Measurements from ENCODE around the gene PNMT.
"Not testable (repeated sequence)": the region's sequence is repeated elsewhere in the genome, so short reads cannot be mapped to it uniquely, and the experiment has no call there.

Gene PNMT

DNA sequence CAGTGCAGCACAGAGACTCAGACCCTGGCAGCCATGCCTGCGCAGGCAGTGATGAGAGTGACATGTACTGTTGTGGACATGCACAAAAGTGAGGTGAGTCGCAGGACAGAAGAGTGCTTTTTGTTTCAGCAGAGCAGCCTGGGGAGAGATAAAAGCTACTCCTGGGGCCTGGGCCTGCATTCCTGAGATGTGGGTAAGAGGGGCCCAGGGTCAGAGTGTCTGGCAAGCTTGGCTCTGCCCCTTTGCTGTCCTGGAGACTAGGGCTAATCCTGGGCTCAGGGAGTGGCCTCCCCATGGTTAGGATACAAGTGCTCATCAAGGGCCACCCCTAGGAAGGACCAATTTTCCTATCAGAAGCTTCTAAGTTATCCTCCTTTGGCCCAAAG is 26.8 kb downstream of the PNMT start:
- no peak for DNase-seq

DNA sequence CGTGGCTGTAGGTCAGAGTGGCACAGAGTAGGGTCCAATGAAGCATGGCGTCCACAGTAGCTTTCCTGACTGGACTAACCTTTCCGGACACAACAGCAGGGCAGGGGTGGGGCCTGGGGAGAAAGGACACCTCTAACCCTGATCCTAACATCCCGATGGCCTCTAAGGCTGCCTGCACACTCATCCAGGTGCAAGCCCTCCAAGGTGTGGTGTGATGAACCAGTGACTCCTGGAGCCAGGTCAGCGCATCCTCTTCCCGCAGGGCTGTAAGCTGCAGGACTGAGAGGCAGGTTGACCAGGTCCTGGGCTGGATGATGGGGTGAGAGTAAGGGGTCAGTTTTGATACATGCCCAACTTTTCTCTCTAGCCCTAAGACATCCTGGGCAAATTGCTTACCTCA is 28.5 kb downstream of the PNMT start:
- no peak for DNase-seq

DNA sequence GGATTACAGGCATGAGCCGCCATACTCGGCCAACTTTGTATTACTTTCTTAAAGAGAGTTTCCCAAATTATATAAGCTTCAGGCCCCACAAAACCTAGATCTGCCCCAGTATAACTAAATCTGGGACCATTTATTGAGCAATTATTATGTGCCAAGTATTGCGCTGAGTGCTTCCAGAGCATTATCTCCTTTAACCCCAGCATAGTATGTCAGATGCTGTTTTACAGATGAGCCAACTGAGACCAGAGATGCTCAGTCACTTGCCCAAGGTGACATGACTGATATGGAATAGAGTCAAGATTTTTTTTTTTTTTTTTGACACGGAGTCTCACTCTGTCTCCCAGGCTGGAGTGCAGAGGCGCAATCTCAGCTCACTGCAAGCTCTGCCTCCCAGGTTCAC is 29.7 kb downstream of the PNMT start:
- DNase-seq, result no peak

DNA sequence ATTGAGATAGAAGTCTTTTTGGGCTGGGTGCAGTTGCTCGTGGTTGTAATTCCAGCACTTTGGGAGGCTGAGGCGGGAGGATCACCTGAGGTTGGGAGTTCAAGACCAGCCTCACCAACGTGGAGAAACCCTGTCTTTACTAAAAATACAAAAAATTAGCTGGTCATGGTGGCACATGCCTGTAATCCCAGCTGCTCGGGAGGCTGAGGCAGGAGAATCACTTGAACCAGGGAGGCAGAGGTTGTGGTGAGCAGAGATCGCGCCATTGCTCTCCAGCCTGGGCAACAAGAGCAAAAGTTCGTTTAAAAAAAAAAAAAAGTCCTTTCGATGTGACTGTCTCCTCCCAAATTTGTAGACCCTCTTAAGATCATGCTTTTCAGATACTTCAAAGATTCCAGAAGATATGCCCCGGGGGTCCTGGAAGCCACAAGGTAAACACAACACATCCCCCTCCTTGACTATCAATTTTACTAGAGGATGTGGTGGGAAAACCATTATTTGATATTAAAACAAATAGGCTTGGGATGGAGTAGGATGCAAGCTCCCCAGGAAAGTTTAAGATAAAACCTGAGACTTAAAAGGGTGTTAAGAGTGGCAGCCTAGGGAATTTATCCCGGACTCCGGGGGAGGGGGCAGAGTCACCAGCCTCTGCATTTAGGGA is 31.0 kb downstream of the PNMT start:
- DNase-seq, result not testable (repeated sequence)

DNA sequence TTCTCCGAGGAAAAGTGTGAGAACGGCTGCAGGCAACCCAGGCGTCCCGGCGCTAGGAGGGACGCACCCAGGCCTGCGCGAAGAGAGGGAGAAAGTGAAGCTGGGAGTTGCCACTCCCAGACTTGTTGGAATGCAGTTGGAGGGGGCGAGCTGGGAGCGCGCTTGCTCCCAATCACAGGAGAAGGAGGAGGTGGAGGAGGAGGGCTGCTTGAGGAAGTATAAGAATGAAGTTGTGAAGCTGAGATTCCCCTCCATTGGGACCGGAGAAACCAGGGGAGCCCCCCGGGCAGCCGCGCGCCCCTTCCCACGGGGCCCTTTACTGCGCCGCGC is 31.5 kb downstream of the PNMT start, which contains the start of gene ERBB2:
TSS of gene ERBB2 (plus strand) at position 247 of the 330 bp plus-strand sequence. CDS start 175 bp downstream, outside the sequence.
- DNase-seq, result no peak

DNA sequence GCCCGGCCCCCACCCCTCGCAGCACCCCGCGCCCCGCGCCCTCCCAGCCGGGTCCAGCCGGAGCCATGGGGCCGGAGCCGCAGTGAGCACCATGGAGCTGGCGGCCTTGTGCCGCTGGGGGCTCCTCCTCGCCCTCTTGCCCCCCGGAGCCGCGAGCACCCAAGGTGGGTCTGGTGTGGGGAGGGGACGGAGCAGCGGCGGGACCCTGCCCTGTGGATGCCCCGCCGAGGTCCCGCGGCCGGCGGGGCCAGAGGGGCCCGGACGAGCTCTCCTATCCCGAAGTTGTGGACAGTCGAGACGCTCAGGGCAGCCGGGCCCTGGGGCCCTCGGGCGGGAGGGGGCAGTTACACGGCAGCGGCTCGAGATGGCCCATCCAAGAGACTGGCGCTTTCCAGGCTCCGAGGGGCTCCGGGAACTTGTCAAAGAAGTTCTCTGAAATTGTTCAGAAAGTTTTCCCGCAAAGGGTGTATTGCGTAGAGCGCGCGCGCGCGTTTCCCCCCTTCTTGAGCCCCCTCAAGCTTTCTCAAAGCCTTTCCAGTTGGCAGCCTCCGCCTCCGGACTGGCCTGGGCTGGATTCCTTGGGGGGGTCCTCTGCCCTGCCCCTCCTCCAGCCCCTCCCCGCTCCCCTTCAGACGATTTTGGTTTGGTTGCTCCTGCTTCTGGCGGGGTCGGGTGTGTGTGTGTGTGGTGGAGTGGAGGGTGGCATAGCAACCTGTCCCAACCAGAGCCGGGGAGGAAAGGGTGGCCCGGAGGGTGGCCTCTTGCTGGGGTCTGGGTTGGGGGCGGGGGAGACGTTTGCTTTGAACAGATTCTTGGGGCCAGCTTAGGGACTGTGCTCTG is 32.1 kb downstream of the PNMT start:
- no peak for DNase-seq

DNA sequence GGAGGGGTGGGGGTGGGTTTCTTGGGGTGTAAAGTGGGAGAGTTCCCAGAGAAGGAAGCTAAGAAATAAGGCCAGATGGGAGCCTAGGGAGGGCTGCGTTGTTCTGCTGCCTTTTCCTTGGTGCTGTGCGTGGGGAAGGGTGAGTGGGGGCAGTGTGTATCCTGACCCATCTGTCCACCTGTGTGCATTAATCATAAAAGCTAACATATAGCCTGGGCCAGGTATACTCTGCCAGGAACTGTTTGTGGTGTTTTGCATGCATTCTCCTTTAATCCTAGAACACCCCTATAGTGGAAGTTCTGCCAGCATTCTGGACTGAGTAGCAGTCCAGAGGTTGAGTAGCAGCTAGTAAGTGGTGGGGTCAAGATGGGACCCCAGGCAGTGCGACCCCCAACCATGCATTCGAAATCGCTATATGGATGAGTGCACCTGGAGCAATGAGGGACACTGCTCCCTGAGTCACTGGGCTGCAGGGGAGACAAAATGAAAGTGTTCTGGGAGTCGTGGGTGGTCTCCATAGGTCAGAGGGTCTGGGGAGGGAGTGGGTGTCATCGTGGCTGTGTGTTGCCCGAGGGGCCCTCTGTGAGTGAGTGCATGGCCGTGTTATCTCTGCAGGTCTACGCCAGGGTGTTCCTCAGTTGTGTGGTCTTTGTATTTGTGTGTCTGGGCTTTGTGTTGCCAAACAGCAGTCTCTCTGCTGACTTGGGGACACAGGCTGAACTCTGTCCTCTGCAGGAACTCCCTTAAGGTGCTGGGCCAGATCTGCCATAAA is 32.9 kb downstream of the PNMT start:
- no peak for DNase-seq

DNA sequence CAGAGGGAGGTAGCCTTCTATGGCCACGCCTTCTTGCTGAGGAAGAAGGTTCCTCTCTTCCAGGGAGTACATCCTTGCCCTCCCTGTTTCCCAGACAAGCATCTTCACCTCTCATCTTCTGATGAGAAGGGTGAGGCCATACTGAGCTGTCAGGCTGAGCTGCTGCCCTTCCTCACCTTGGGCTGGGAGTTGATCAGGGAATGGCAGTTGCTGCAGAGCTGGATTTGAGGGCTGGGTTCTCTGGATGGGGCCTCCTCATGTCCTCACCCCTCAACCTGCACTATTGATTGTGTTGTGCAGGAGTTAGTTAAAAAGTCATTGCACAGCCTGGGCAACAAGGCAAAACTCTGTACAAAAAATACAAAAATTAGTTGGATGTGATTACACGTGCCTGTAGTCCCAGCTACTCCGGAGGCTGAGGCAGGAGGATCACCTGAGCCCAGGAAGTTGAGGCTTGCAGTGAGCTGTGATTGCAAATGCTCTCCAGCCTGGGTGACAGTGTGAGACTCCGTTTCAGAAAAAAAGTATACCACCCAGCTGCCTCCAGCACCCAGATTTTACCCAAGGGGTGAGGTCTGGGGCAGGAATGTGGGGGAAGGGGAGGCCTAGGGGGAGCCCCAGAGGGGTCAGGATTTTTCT is 33.6 kb downstream of the PNMT start:
- DNase-seq, result no peak

DNA sequence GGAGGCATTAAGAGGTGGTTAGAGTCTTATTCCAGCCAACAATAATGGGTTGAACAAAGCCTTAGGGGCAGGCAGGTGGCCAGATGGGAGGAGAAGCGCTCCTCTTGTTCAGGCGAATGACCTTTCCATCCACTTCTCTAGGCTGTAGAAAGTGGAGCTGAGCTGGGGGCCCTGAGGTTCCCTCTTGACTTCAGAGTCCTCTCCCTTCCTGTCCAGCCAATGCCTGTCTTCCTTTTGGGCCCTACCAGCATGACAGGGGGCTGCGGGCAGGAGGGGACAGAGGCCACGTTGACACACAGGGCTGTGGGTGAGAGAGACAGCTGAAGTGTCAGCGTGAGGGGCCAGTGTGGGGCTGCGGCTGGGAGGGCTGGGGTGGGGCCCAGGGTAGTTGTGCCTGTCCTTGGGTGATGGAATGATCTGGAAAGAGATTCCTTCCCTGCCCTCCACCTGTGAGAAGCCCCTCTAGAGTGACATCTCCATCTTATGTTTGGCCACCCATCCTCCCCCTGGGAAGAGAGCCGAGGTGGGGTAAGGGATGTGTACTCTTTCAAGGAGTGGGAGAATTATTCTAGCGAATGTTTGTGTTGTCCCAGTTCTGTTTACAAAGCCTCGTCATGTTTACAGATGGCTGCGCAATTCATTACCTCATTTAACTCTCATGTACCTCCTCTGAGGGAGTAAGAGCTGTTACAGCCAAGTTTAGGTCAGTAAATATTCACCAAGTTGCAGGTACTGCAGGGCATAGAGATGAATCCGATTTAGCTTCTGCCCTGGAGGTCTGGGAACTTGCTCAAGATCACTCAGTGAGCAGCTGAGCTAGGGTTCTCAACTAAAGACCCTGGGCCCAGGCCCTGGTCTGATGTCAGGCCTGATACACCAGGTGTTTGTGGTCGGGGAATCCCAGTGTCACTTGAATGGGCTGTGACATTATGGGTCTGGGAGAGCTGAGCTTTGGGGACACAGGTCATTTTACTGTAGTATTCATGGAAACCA is 34.9 kb downstream of the PNMT start:
- DNase-seq, result no peak

DNA sequence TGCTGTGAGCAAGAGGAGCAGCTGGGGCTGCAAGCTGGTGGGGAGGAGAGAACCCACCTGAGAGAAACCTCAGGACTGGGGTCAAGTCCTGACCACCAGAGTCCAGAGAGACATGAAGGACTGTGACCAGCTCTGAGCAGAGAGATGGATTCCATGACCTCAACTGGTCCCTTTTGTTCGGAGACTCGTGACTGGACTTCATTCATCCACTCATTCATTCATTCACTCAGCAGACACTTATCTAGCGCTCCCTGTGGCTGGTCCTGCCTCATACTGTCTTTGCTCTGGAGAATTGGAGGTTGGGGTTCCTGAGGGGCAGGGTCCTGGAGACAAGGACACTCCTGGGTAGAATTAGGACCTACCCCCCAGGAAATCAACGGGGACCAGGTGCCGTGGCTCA is 35.7 kb downstream of the PNMT start:
- no peak for DNase-seq

DNA sequence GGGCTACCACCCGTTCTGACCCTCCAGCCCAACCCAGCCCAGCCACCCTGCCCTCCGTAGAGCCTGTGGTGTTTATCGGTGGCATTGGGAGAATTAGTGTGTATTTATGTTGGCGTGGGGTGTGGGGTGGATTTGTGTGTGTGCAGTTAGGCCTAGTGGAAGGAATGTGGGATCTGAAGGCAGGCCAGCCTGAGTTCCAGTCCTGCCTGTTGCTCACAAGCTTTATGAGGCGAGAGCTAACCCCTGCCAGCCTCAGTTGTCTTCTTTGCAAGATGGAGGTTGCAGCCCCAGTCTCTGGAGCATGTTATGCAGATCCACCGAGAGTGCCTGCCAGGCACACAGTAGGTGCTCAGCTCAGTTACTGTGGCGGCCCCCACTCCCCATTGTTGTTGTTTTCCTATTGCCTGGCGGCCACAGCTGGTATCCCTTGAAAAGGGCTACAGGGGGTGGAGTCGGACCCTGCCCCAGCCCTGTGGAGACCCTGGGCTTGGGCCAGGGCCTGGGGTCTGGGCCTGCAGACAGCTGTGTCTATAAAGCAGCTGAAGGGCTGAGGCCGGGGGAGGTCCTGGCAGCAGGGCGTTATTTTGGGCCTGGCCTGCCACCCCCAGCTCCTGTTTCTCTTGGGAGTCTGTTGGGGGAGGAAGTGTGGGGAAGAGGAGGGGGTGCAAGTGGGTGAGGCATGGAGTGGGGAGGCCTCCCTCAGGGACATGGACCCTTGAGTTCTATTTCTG is 36.7 kb downstream of the PNMT start:
- DNase-seq, result no peak

DNA sequence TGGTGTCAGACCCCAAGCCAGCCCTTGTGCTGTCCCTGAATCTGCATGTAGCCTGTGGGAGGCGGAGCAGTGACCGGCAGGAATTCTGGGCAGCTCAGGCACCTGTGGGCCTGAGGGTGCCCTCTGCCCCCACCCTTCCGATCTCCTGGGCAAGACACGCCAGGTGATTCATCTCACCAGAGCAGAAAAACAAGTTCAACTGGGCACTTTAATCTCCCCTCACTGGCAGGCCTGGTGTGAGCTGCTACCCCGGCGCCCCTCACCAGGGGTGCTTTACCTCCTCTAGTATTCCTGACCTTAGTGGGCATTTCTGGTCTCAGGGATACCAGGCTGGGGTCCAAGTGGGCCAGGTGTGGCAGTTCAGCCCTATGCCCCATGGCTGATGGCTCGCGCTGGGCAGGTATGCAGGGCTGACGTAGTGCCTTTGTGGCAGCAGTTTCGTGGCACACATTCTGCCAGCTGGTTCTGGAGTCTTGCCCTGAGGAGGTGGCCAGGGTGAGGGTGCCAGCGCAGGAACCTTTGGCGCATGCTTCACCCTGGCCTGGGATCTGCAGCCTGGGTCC is 37.6 kb downstream of the PNMT start:
- no peak for DNase-seq

DNA sequence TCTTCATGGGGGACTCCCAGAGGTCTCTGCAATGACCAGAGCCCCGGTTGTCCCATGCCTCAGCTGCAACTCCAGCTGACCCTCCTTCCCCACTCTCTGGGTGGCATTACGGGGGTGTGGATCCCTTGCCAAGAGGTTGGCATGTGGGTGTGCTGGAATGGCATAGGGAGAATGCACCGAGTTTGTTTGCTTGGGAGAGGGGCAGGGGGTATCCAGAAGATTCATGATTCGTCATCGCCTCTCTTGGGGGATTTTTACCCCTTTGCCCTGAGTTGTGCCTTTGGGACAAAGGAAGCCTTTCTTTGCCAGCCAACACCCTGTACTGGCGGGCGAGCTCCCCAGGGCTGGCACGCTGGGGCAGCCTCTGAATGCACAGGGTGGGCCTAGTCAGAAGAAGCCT is 38.1 kb downstream of the PNMT start:
- no peak for DNase-seq

DNA sequence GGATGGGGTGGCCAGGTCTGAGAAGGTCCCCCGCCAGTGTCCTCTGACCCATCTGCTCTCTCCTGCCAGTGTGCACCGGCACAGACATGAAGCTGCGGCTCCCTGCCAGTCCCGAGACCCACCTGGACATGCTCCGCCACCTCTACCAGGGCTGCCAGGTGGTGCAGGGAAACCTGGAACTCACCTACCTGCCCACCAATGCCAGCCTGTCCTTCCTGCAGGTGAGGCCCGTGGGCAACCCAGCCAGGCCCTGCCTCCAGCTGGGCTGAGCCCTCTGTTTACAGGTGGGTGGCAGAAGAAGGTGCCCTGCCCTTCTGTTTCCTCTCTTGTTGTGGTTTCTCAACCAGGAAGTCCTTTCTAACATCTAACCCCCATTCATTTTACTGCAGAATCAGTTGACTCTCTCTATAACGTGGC is 38.7 kb downstream of the PNMT start:
- DNase-seq, result no peak

DNA sequence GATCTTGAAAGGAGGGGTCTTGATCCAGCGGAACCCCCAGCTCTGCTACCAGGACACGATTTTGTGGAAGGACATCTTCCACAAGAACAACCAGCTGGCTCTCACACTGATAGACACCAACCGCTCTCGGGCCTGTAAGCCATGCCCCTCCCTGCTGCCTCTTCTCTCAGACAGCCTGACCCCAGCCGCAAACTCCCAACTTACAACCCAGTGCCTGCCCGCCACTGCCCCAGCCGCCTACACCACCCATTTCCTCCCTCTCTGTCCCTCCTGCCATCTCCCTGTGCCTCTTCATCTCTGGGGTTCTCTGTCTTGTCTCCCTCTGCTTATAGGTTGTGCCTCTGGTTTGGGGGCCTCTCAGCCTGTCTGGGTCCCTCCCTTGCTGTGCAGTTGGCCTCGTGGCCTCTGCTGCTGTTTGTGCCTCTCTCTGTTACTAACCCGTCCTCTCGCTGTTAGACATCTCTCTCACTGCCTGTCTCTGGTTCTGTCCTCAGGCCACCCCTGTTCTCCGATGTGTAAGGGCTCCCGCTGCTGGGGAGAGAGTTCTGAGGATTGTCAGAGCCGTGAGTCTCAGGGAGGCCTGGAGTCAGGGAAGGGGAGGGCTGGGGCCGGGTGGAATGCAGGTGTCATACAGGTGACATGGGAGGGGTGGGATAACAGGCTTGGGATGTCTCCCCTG is 41.2 kb downstream of the PNMT start:
- no peak for DNase-seq

DNA sequence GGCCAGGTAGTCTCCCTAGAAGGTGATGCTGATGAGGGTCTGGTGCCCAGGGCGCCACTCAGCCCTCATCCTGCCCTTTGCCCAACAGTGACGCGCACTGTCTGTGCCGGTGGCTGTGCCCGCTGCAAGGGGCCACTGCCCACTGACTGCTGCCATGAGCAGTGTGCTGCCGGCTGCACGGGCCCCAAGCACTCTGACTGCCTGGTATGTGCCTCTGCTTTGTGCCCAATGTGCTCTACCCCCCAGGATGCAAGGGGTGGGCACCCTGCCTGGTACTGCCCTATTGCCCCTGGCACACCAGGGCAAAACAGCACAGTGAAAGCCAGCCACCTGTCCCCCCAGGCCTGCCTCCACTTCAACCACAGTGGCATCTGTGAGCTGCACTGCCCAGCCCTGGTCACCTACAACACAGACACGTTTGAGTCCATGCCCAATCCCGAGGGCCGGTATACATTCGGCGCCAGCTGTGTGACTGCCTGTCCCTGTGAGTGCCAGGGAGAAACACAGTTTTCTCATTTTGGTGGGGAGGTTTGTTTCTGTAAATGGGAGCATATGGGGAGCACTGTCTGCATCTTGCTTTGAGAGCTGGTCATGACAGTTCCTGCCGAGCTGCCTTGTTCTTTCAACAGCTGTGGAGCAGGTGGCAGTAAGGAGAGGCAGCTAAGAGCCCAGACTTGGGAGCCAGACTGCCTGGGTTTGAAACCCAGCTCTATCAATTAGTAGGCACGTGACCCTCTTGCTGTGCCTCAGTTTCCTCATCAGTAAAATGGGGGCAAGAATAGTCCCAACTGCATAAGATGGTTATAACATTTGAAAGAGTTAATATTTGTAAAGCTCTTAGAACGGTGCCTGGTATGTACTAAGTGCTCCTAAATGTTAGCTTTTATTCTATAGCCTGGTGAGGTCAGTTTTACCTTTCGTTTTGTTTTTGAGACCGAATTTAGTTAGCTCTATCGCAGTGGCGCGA is 42.0 kb downstream of the PNMT start:
- DNase-seq, result no peak

DNA sequence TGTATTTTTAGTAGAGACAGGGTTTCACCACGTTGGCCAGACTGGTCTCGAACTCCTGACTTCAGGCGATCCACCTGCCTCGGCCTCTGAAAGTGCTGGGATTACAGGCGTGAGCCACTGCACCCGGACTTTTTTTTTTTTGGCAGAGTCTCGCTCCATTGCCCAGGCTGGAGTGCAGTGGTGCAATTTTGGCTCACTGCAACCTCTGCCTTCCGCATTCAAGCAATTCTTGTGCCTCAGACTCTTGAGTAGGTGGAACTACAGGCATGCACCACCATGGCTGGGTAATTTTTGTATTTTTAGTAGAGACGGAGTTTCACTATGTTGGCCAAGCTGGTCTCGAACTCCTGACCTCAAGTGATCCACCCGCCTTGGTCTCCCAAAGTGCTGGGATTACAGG is 42.8 kb downstream of the PNMT start:
- DNase-seq, result not testable (repeated sequence)

DNA sequence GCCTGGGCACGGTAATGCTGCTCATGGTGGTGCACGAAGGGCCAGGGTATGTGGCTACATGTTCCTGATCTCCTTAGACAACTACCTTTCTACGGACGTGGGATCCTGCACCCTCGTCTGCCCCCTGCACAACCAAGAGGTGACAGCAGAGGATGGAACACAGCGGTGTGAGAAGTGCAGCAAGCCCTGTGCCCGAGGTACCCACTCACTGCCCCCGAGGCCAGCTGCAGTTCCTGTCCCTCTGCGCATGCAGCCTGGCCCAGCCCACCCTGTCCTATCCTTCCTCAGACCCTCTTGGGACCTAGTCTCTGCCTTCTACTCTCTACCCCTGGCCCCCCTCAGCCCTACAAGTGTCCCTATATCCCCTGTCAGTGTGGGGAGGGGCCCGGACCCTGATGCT is 43.6 kb downstream of the PNMT start:
- DNase-seq, result no peak

DNA sequence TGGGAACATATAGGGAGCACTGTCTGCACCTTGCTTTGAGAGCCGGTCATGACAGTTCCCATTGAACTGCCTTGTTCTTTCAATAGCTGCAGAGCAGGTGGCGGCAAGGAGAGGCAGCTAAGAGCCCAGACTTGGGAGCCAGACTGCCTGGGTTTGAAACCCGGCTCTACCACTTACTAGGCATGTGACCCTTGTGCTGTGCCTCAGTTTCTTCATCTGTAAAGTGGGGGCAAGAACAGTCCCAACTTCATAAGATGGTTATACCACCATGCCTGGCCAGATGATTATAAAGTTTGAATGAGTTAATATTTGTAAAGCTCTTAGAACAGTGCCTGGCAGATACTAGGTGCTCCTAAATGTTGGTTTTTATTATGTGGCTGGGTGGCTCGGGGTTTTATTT is 46.0 kb downstream of the PNMT start:
- no peak for DNase-seq

Data from COR-L47 (cell line).